GM18526 (cell line): ENCODE data around the gene HRH1.

Experiments used
- POLR2A ChIP-seq: IDR thresholded peaks from 3 replicates; pipeline ENCODE4 v1.6.1; 2011; ENCODE audit not compliant: insufficient read length; ENCODE audit errors: extremely low read depth

Gene HRH1

DNA sequence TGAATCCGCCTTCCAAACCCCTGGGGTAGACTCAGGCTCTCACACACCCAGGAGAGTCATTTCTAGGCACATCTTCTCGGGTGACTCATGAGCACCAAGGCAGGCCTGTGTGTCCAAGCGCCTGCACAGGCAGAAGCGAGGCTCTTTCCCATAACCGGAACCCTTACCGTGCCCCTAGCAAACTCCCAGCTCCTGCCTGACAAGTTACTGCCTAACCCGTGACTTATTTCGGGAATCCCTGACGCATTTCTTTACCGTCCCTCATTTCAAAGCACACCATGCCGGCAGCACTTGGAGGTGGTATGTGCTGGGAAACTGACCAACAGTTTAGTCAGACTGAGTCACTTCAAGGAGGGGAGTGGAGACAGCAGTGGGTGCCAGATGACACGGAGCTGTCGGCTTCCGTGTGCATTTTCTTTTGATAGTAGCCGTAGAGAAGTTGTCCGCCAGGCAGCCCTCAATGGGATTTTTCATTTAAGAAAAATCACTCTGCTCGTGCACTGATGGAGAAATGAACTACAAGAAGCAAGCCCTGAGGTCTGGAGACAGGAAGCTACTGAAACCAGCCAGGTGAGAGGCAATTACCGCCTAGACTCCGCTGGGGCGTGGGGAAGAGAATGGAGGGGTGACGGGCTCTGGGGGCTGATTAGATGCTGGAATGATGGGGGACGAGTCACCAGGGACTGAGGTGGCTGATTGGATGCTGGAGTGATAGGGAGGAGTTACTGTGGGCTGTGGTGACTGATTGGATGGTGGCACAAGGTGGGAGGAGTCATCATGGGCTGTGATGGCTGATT, 17.3 kb upstream of the HRH1 start:
- TF ChIP-seq POLR2A: no peak

GRCh38 chr3:11137627-11137959, 16.7 kb upstream of the HRH1 start:
- no peak for TF ChIP-seq POLR2A

DNA sequence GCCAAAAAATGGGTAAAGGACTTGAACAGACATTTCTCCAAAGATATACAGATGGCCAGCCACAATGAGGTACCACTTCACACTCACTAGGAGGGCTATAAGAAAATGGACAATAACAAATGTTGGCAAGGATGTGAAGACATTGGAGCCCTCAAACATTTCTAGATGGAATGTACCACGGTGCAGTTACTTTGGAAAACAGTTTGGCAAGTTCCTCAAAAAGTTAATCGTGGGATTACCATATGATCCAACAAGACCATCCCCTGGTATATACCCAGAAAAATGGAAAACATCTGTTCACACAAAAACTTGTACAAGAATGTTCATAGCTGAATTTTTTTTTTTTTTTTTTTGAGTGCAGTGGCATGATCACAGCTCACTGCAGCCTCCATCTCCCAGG, 15.9 kb upstream of the HRH1 start:
- no peak for TF ChIP-seq POLR2A

DNA sequence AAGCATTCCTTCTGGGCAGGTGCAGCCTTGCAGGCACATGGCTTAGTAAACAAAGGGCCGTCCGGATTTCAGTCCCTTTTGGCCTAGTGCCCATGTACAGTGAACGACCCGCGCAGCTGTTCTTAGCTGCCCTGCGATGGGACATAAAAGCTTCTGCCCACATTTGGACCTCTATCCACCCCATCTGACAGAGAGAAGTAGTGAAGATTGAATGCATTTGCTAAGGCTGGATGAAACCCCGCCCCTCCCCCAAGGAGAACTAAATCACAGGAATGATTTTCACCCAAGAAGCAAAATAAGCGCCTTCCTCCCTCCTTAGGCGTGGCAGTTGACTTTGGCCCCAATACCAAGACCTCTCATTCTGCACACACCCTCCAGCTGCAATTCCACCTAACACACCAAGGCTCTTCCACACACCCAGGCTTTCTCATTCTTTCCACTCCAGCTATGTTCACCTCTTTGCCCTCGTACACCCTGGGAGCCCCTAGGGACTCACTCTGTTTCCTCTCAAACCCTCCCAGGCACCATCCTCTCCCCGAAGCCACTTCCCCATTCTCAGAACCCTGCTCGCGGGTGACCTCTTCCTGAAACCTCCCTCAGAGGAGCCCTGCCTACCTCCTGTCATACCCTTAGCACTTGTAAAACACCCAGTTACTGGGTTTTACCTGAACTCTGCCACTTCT, 14.1 kb upstream of the HRH1 start:
- TF ChIP-seq POLR2A: no peak

- TF ChIP-seq POLR2A: no peak
Observed at GRCh38 chr3:11140713-11141104, 13.6 kb upstream of the HRH1 start.

- TF ChIP-seq POLR2A: no peak
Observed at GRCh38 chr3:11143476-11143875, 10.8 kb upstream of the HRH1 start.

- no peak for TF ChIP-seq POLR2A
Observed at GRCh38 chr3:11144996-11145395, 9.3 kb upstream of the HRH1 start.

DNA sequence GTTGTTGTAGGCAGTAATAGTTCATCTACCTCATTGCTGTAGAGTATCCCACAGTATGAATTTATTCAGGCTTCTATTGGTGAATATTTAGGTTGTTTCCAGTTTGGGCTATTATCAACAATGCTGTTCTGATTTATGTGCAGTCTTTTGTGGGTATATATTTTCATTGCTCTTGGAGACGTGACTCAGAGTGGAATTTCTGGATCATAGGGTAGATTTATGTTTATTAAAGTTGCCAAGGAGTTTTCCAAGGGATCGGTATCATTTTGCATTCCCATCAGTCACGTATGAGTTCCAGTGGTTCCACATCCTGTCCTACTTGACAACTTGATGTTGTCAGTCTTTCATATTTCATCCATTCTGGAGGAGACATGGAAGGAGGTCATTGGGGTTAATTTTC, 8.4 kb upstream of the HRH1 start:
- no peak for TF ChIP-seq POLR2A

GRCh38 chr3:11146773-11147660, 7.3 kb upstream of the HRH1 start:
- no peak for TF ChIP-seq POLR2A

DNA sequence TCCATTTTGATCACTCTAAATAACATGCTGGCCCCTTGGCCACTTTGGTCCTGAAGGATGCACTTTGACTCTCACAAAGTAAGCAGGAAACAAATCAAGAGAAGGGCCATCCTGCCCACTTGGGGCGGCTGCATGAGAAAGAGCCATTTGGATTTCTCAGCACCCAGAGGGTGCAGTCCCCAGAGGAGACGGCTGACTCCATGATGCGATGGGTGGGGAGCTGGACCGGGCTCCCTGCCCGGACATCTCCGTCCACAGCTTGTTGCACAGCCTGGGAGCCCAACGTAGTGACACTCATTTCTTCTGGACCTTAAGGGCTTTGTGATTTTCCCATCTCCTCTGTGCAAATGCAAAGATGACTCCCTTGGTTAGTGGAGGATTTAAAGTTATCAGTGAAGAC, 4.0 kb upstream of the HRH1 start:
- TF ChIP-seq POLR2A: no peak

DNA sequence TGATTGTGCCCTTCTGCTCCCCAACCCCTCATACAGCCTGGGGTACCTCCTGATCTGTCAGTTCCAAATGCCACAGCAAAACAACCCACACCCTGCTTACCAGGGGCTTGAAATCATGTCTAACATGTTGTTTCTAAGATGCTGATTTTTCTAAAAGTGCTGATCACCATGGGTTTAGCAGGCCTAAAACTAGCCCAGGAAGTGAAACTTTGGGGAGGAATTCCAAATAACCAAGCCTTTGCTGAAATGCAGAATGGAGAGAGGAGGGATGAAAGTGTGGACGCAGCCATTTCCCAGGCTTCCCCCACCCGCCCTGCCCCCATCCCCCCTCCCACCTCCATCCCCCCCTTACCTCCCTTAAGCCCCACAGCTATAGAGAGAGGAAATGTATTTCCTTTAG, 2.0 kb upstream of the HRH1 start:
- TF ChIP-seq POLR2A: no peak

DNA sequence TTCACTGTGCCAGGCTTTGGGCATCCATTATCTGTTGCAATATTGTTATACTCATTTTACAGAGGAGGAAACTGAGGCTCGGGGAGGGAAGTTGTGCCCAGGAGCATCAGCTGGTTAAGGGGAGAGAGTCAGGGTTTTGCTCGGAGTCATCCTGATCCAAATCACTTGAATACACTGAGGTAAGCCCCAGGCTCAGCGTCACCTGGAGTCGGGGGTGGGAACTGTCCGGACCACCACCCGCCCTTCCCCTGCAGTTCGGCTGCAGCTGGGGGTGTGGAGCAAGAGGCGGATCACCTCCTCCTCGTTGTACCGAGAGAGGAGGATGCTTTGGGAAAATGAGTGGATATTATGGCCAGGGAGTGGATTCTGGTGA, 646 bp downstream of the HRH1 start:
- no peak for TF ChIP-seq POLR2A

GRCh38 chr3:11155341-11156025, 1.2 kb downstream of the HRH1 start:
- no peak for TF ChIP-seq POLR2A

- TF ChIP-seq POLR2A: no peak
Observed at GRCh38 chr3:11156026-11156410, 1.7 kb downstream of the HRH1 start.

GRCh38 chr3:11157421-11157820, 3.1 kb downstream of the HRH1 start:
- TF ChIP-seq POLR2A: no peak
